ENCODE data around the gene KRTAP4-1.
"Not testable (repeated sequence)": the region's sequence is repeated elsewhere in the genome, so short reads cannot be mapped to it uniquely, and the experiment has no call there.

Gene KRTAP4-1

GRCh38 chr17:41140360-41141131 lies 44.2 kb downstream of the KRTAP4-1 start, which contains the start of gene KRTAP4-6:
TSS of gene KRTAP4-6 (minus strand) at chr17:41140544. CDS start at chr17:41140487, 57 bp downstream.
- H3K4me3 ChIP-seq (replicated peaks; ENCODE audit: low read depth, low read length): no peak within 1 kb of the TSS
- DNase-seq (ENCODE audit: low read depth): no peak
- TF ChIP-seq, protein P1, sequence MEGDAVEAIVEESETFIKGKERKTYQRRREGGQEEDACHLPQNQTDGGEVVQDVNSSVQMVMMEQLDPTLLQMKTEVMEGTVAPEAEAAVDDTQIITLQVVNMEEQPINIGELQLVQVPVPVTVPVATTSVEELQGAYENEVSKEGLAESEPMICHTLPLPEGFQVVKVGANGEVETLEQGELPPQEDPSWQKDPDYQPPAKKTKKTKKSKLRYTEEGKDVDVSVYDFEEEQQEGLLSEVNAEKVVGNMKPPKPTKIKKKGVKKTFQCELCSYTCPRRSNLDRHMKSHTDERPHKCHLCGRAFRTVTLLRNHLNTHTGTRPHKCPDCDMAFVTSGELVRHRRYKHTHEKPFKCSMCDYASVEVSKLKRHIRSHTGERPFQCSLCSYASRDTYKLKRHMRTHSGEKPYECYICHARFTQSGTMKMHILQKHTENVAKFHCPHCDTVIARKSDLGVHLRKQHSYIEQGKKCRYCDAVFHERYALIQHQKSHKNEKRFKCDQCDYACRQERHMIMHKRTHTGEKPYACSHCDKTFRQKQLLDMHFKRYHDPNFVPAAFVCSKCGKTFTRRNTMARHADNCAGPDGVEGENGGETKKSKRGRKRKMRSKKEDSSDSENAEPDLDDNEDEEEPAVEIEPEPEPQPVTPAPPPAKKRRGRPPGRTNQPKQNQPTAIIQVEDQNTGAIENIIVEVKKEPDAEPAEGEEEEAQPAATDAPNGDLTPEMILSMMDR (IDR thresholded peaks at IDR 0.05; ENCODE audit: low read length, missing control alignments): no peak

DNA sequence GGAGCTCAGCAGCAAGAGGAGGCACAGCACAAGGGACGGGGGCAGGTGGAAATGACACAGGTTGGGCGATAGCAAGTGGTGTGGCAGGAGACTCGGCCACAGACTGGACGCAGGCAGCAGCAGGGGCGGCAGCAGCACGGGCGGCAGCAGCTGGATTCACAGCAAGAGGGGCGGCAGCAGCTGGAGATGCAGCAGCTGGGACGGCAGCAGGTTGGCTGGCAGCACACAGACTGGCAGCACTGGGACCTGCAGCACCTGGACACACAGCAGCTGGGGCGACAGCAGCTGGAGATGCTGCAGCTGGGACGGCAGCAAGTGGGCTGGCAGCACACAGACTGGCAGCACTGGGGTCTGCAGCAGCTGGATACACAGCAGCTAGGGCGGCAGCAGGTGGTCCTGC lies 44.8 kb downstream of the KRTAP4-1 start:
- DNase-seq (ENCODE audit: low read depth); H3K4me3 ChIP-seq (replicated peaks; ENCODE audit: low read depth, low read length): not testable (repeated sequence)

All from fibroblast of pulmonary artery (primary cell).